GM12892 (cell line): ENCODE results near the gene TSFM.
A peak's percentile ranks its signal among the peaks of the same experiment; 100 is the strongest.

Experiments
- DNase-seq: peaks from one replicate; pipeline ENCODE4 v3.0.0; 2011; ENCODE audit not compliant: insufficient read length
- FAIRE-seq: peaks from 2 replicates; lab custom pipeline; 2011; peaks lifted over from hg19 to GRCh38; lab: Jason Lieb, UNC
- POLR2A ChIP-seq: IDR thresholded peaks from 2 replicates; pipeline ENCODE4 v1.6.1; 2011; ENCODE audit warnings: low read depth, low read length, control low read depth
- POLR2AphosphoS5 ChIP-seq: IDR thresholded peaks from 2 replicates; pipeline ENCODE4 v1.6.1; 2011; ENCODE audit warnings: low read depth, low read length, control low read depth
- TAF1 ChIP-seq: IDR thresholded peaks from 2 replicates; pipeline ENCODE4 v1.6.1; 2011; ENCODE audit warnings: low read depth, mild to moderate bottlenecking, control low read depth, low read length, borderline replicate concordance

TSFM gene

DNA sequence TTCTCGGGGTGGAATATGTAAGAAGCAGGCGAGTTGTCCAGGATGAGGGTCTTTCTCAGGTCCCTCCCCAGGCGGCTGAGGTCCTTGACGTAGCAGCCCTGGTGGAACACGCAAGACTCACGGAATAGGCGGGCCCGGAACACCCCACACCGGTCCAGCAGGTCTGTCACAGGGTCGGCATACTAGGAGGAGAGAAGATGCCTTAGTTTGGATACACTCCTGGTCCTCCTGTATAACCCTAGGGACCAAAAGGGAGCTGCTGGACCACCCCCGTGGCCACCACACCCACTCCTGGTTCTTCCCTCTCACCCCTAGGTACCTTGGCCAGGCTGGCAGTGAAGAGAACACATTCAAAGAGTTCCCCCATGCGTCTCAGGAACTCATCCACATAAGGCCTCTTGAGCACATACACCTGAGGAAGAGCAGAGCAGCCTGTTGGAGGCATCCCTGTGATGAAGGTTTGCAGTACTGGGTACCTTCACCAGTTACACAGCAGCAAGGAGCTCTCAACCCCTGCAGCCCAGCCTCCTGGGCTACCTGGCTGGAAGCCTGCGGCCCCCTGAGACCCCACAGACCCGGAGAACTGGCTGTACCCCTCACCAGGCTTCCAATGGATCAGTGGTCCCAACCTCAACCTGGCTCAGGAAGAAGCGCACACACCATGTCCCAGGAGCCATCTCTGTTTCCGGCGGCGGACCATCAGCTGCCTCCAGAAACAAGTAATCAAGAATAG is 41.5 kb downstream of the TSFM start:
- no peak for DNase-seq
- TF ChIP-seq POLR2AphosphoS5 (no peak), POLR2A (no peak), TAF1 (no peak)
- no peak for FAIRE-seq

DNA sequence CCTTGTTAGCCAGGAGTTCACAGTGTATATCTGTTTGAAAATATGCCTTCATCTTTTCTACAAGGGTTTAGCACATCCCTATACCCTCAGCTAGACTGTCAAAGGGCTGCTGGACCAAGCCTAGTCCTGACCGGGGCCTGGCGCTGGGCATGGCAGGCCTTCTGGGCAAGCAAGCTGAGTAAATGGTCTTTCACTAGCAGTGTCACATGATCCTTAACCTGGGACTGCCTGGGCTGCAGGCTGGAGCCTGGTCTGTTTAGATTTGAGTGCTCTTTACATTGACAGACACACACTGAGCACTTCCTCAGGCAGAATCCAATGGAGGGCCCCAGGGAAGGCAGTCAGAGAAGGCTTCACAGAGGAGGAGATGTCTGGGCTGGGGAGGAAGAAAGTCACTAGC is 42.9 kb downstream of the TSFM start:
- DNase-seq (no peak), FAIRE-seq (no peak)
- no peak for TF ChIP-seq TAF1

GRCh38 chr12:57826400-57826799 is 43.8 kb downstream of the TSFM start:
- TF ChIP-seq POLR2A: no peak
- no peak for TF ChIP-seq POLR2AphosphoS5
- no peak for TF ChIP-seq TAF1
- no peak for FAIRE-seq
- DNase-seq: no peak

- DNase-seq (no peak), FAIRE-seq (peak; percentile 33)
- TF ChIP-seq TAF1: no peak
- no peak for TF ChIP-seq POLR2AphosphoS5
- no peak for TF ChIP-seq POLR2A
These were observed 44.4 kb downstream of the TSFM start for GRCh38 chr12:57826966-57827365.

- DNase-seq (no peak), FAIRE-seq (no peak)
- TF ChIP-seq TAF1 (no peak), POLR2AphosphoS5 (no peak), POLR2A (no peak)
These were observed 46.6 kb downstream of the TSFM start for GRCh38 chr12:57829025-57829777.

DNA sequence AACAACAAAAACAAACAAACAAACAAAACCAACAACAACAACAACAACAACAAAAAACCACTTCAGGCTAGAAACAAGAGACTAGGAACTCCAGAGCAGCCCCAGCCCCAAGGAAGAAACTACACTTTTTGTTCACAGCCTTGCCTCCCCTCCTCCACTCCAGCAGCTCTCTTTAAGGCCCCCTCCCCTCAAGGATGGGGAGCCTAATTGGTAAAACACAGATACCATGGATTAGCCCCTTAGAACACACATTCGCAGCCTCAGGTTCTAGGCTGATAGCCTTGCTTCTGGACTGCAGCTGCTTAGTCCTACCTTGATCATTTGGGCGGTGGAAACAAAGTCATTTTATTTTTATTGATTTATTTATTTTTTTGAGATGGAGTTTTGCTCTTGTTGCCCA is 47.8 kb downstream of the TSFM start:
- DNase-seq (no peak), FAIRE-seq (no peak)
- no peak for TF ChIP-seq POLR2AphosphoS5
- no peak for TF ChIP-seq TAF1
- no peak for TF ChIP-seq POLR2A

- peak; percentile 33 for FAIRE-seq
- TF ChIP-seq POLR2AphosphoS5 (no peak), POLR2A (no peak), TAF1 (no peak)
- DNase-seq: no peak
These were observed 50.4 kb downstream of the TSFM start for GRCh38 chr12:57832966-57833365.

DNA sequence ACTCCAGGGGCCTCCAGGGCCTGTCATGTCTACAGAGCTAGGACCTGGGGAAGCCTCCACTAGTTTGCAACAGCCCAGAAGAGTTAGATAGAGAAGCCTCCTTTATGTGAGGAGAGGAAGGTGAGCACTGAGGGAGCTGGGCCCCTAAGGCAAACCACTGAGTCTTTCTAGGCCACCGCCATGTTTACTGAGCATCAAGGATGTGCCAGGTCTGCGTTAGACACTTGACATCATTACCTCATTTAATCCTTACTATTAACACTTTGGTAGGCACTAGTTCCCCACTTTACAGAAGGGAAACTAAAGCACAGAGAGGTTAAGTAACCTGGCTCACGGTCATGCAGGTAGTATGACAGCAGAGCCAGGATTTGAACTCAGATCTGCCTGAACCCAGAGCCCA is 51.1 kb downstream of the TSFM start:
- no peak for FAIRE-seq

DNA sequence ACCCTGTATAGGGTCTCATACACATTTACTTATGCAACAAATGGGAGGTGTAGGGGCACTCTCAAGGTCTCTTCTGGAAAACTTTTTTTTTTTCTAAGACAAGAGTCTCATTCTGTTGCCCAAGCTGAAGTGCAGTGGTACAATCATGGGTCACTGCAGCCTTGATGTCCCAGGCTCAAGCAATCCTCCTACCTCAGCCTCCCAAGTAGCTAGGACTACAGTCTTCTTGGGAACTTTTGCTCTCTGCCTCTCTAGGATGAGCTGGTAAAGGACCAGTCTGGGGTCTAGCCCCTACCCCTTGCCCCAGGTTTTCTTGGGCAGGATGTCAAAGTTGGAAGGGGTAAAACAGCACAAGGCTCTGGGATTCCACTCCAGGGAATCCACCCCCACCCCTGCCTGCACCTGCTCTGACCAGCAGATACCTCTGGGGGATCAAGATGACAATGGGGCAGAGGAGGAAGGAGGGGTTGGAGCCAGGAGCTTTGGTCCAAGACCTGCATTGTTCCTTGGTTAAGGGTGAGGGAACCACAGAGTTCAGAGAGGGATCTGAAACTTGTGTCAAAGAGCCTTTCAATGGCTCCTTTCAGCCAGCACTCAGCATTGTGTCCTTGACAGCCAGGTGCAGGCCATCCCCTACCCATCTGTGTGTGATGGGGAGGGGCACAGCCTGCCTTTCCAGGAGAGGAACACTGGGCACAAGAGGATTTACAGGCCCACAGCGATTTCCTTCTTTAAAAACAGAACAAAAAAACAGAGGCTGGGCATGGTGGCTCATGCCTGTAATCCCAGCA is 51.7 kb downstream of the TSFM start:
- no peak for TF ChIP-seq TAF1
- TF ChIP-seq POLR2A: no peak
- TF ChIP-seq POLR2AphosphoS5: no peak
- DNase-seq (no peak), FAIRE-seq (no peak)

More for the DNA sequence above, 51.1 kb downstream of the TSFM start:
- TF ChIP-seq POLR2A (no peak), TAF1 (no peak), POLR2AphosphoS5 (no peak)
- no peak for DNase-seq

DNA sequence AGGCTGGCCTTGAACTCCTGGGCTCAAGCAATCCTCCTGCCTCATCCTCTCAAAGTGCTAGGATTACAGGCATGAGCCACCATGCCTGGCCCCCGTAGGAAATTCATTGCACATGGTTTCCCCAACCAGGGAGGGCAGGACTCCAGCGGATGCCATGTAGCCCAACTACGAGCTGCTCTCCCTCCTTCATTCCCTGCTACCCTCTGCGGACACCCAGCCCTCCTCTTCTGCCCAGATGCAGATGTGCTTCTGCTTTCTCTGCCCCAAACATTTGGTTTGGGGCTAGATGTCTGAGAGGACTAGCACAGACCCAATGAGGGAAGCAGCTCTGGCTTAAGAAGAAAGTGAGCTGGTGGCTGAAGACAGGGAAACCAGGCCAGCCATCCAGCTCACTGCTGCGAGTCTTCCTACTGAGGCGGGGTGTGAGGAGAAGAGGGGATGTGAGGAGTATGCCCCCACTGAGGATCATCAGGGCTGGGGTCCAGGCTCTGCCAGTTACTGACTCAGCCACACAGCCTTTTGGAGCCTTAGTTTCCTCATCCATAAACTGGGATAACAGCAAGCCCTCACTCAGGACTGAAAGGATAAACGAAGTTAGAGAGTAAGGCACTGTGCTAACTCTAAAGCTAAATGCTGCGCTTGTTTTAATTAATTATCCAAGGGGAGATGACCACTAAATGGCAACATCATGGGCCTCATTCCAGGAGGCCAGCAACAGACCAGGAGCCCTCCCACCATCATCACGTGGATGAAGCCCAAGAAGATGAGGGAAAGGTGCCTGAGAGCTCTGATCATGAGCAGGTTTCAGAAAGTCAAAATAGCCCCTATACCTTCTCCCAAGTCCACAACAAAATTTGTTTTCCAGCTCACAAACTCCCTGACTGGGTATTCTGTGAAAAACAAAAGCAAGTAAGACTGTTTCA is 53.0 kb downstream of the TSFM start:
- TF ChIP-seq TAF1 (no peak), POLR2AphosphoS5 (no peak), POLR2A (no peak)
- no peak for DNase-seq
- no peak for FAIRE-seq
